CD14-positive monocyte (primary cell): Measurements from ENCODE around the gene GPHN. TPM values are rescaled to one million over a fixed set of nuclear protein-coding genes. Genes with fewer than 3 reads are reported as not detected.

Experiments
- DNase-seq, 3 donors: peaks; one replicate each; pipeline ENCODE4 v3.0.0-alpha.2; 2011 to 2022
- H2AFZ ChIP-seq: 2 replicates; pipeline ENCODE4 v1.6.0; 2012; ENCODE audit warnings: mild to moderate bottlenecking, low read depth, low read length, inconsistent platforms; ENCODE audit not compliant: insufficient read depth, poor library complexity, severe bottlenecking
- H3K27ac ChIP-seq, 2 donors: 1 replicate in 1 of 2; 2 replicates in 1 of 2; pipeline ENCODE4 v1.5.1; 2012 to 2013; ENCODE audit warnings: low read length in 2 of 2, control low read depth in 1 of 2, inconsistent platforms in 1 of 2, low read depth in 1 of 2, mild to moderate bottlenecking in 1 of 2
- H3K27me3 ChIP-seq, 2 donors: one replicate each; pipeline versions ENCODE4 v1.6.0 to v1.6.1; 2011 to 2013; ENCODE audit warnings: low read length in 2 of 2; ENCODE audit not compliant: control insufficient read depth in 2 of 2, insufficient read depth in 2 of 2
- H3K36me3 ChIP-seq, 2 donors: replicated peaks in 1 of 2; 1 replicate in 1 of 2; 2 replicates in 1 of 2; pipeline versions ENCODE4 v1.5.1 to v1.6.1; 2012 to 2013; ENCODE audit warnings: low read length in 2 of 2, control low read depth in 1 of 2, inconsistent platforms in 1 of 2, mild to moderate bottlenecking in 1 of 2; ENCODE audit not compliant: insufficient read depth in 2 of 2, control insufficient read depth in 1 of 2
- H3K4me1 ChIP-seq, 2 donors: 1 replicate in 1 of 2; 2 replicates in 1 of 2; pipeline versions ENCODE4 v1.5.1 to v1.6.1; 2012 to 2013; ENCODE audit warnings: low read length in 2 of 2, control low read depth in 1 of 2, inconsistent platforms in 1 of 2, mild to moderate bottlenecking in 1 of 2, moderate library complexity in 1 of 2; ENCODE audit not compliant: insufficient read depth in 2 of 2, control insufficient read depth in 1 of 2
- H3K4me2 ChIP-seq: replicated peaks from 2 replicates; pipeline ENCODE3; 2012; ENCODE audit warnings: low read length, moderate library complexity, mild to moderate bottlenecking; ENCODE audit not compliant: poor library complexity, severe bottlenecking; ENCODE audit errors: extremely low read depth
- H3K4me3 ChIP-seq, 3 experiments: fragments of 200-600 bp in 1 of 3; sonication (generic) in 1 of 3; replicated peaks in 1 of 3; 1 replicate in 2 of 3; 2 replicates in 1 of 3; pipeline ENCODE4 v1.5.1; 2011 to 2013; ENCODE audit warnings: low read length in 3 of 3, mild to moderate bottlenecking in 3 of 3, control low read depth in 2 of 3, low read depth in 2 of 3, inconsistent platforms in 1 of 3, moderate library complexity in 1 of 3
- H3K79me2 ChIP-seq: 2 replicates; pipeline ENCODE4 v1.6.0; 2012; ENCODE audit warnings: mild to moderate bottlenecking, control low read depth, inconsistent platforms, low read length, moderate library complexity; ENCODE audit not compliant: insufficient read depth
- H3K9ac ChIP-seq: 2 replicates; pipeline ENCODE4 v1.6.0; 2017; ENCODE audit warnings: low read length, mild to moderate bottlenecking; ENCODE audit not compliant: insufficient read depth, poor library complexity, severe bottlenecking
- H3K9me3 ChIP-seq, 2 donors: replicated peaks in 1 of 2; 1 replicate in 1 of 2; 2 replicates in 1 of 2; pipeline versions ENCODE4 v1.5.1 to v1.6.1; 2012 to 2013; ENCODE audit warnings: low read length in 2 of 2, control low read depth in 1 of 2; ENCODE audit not compliant: control insufficient read depth in 1 of 2, insufficient read depth in 1 of 2
- H4K20me1 ChIP-seq: 2 replicates; pipeline ENCODE4 v1.6.0; 2012; ENCODE audit warnings: mild to moderate bottlenecking, low read length, control low read depth, moderate library complexity; ENCODE audit not compliant: insufficient read depth
- H3K27ac Mint-ChIP-seq, 7 donors: one replicate each; pipeline ENCODE4 v1.8.0; 2020; ENCODE audit warnings: mild to moderate bottlenecking in 7 of 7, mixed read lengths in 7 of 7, moderate library complexity in 6 of 7, inconsistent platforms in 2 of 7
- H3K27me3 Mint-ChIP-seq, 3 donors: one replicate each; pipeline ENCODE4 v1.8.0; 2021 to 2022; ENCODE audit warnings: low read depth in 3 of 3, mild to moderate bottlenecking in 3 of 3, mixed read lengths in 3 of 3, moderate library complexity in 3 of 3, inconsistent platforms in 1 of 3
- H3K36me3 Mint-ChIP-seq, 2 donors: one replicate each; pipeline ENCODE4 v1.8.0; 2020; ENCODE audit warnings: mixed read lengths in 2 of 2, inconsistent platforms in 1 of 2, mild to moderate bottlenecking in 1 of 2
- H3K4me1 Mint-ChIP-seq: one replicate; pipeline ENCODE4 v1.8.0; 2020; ENCODE audit warnings: mild to moderate bottlenecking, mixed read lengths
- H3K4me3 Mint-ChIP-seq, 2 donors: one replicate each; pipeline ENCODE4 v1.8.0; 2020; ENCODE audit warnings: mild to moderate bottlenecking in 2 of 2, mixed read lengths in 2 of 2, moderate library complexity in 1 of 2
- H3K9me3 Mint-ChIP-seq, 7 donors: one replicate each; pipeline ENCODE4 v1.8.0; 2020 to 2022; ENCODE audit warnings: mixed read lengths in 7 of 7, mild to moderate bottlenecking in 6 of 7, moderate library complexity in 6 of 7, inconsistent platforms in 2 of 7
- CTCF ChIP-seq: fragments of 200-600 bp; IDR thresholded peaks from one replicate; pipeline ENCODE4 v1.8.0; 2022; ENCODE audit warnings: antibody characterized with exemption, mild to moderate bottlenecking
- WGBS: methylation state at CpG from one replicate; pipeline ENCODE4 v1.1.5; 2013; ENCODE audit warnings: missing lambda C conversion rate; ENCODE audit not compliant: insufficient coverage; 5-methylcytosine and 5-hydroxymethylcytosine counted together
- intact Hi-C, 2 donors: fragments of 100-400 bp; cut with micrococcal nuclease; formaldehyde crosslinking; loops; one replicate each; pipeline versions ENCODE4 v1.15.0 to v1.15.1; 2023
- polyA plus RNA-seq, 3 donors: library from polyadenylated mRNA; depleted of rRNA in 1 of 3; unstranded in 2 of 3; stranded (reverse) in 1 of 3; fragments of 300-500 nt in 2 of 3; fragments of >200 nt in 1 of 3; fragmentation: Illumina TruSeq in 2 of 3; gene quantifications; 1 replicate in 2 of 3; 2 replicates in 1 of 3; pipeline ENCODE4 v1.2.3, GENCODE V29; 2012 to 2021

GPHN gene
- polyA plus RNA-seq, 3 donors: 1.9 to 3.1 (median 3.0) TPM

- Histone ChIP-seq H2AFZ (no peak overlapping the region), H3K9me3 (peaks cover under 1 to 2% of the 10 kb centered on the region in 2 donors), H3K4me1 (no peaks in the 10 kb centered on the region), H3K9ac (no peak overlapping the region), H4K20me1 (no peaks in the 10 kb centered on the region), H3K27me3 (no peaks in the 10 kb centered on the region), H3K4me2 (no peak overlapping the region), H3K36me3 (no peaks in the 10 kb centered on the region), H3K27ac (no peak overlapping the region), H3K79me2 (no peaks in the 10 kb centered on the region), H3K4me3 (no peak overlapping the region)
- Mint-ChIP-seq H3K36me3 (no peaks in the 10 kb centered on the region), H3K27ac (no peak overlapping the region), H3K9me3 (peaks cover under 1 to 14% (median 7%) of the 10 kb centered on the region in 7 donors), H3K27me3 (no peaks in the 10 kb centered on the region), H3K4me1 (no peaks in the 10 kb centered on the region), H3K4me3 (no peak overlapping the region)
- no peak for TF ChIP-seq CTCF
- DNase-seq: no peak
- WGBS: 88% methylated on average over 1 of the region's 5 CpGs
- intact Hi-C loops: no loop called here
Measured at GRCh38 chr14:66651536-66652220, 143.7 kb downstream of the GPHN start.

- Histone ChIP-seq H3K27ac (no peak overlapping the region), H4K20me1 (no peaks in the 10 kb centered on the region), H3K36me3 (no peaks in the 10 kb centered on the region), H3K27me3 (no peaks in the 10 kb centered on the region), H3K79me2 (no peaks in the 10 kb centered on the region), H3K9ac (no peak overlapping the region), H3K4me2 (no peak overlapping the region), H3K4me3 (no peak overlapping the region), H3K4me1 (no peaks in the 10 kb centered on the region), H3K9me3 (peaks cover 5 to 11% of the 10 kb centered on the region in 2 donors), H2AFZ (no peak overlapping the region)
- Mint-ChIP-seq H3K4me3 (no peak overlapping the region), H3K27ac (no peak overlapping the region), H3K36me3 (no peaks in the 10 kb centered on the region), H3K27me3 (no peaks in the 10 kb centered on the region), H3K9me3 (peaks cover 2 to 18% (median 7%) of the 10 kb centered on the region in 7 donors), H3K4me1 (no peaks in the 10 kb centered on the region)
- 100% methylated on average over 2 of the region's 3 CpGs for WGBS
- intact Hi-C loops: no loop called here
- DNase-seq: no peak
- no peak for TF ChIP-seq CTCF
Measured at GRCh38 chr14:66652525-66653106, 144.7 kb downstream of the GPHN start.
